GM21786 (cell line): ENCODE results near the gene MNS1.
"Not testable (repeated sequence)": the region's sequence is repeated elsewhere in the genome, so short reads cannot be mapped to it uniquely, and the experiment has no call there.

ENCODE experiments used
- ATAC-seq: cut with Tn5 transposase; IDR thresholded peaks from one replicate; pipeline ENCODE4 v1.9.1; 2021; ENCODE audit not compliant: unreplicated experiment

The MNS1 gene

GRCh38 chr15:56456229-56456628 lies 8.7 kb downstream of the MNS1 start:
- no peak for ATAC-seq

- ATAC-seq: no peak
Observed at GRCh38 chr15:56454836-56455235, 10.1 kb downstream of the MNS1 start.

DNA sequence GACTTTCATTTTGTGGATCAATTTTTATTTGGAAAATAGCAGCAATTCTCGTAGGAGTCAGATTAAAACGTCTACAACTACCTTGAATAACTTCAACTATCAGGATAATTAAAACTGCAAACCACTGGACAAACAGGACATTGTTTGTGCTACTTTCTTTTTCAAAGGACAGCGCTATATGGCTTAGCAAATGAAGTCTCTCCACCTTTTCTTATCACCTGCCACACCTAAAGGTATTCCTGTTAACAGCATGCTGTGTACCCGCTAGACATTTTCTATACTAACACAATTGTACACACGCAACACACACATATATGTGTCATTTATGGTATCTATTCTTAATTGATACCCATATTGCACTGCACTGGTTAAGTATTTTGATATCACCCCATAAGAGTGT lies 19.2 kb downstream of the MNS1 start:
- no peak for ATAC-seq

DNA sequence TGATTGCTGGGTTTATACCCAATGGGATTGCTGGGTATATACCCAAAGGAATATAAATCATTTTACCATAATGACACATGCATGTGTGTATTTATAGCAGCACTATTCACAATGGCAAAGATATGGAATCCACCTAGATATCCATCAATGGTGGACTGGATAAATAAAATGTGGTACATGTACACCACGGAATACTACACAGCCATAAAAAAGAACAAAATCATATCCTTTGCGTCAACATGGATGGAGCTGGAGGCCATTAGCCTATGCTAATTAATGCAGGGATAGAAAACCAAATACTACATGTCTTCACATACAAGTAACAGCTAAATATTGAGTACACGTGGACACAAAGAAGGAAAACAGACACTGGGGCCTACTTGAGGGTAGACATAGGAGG lies 22.6 kb downstream of the MNS1 start:
- no peak for ATAC-seq

DNA sequence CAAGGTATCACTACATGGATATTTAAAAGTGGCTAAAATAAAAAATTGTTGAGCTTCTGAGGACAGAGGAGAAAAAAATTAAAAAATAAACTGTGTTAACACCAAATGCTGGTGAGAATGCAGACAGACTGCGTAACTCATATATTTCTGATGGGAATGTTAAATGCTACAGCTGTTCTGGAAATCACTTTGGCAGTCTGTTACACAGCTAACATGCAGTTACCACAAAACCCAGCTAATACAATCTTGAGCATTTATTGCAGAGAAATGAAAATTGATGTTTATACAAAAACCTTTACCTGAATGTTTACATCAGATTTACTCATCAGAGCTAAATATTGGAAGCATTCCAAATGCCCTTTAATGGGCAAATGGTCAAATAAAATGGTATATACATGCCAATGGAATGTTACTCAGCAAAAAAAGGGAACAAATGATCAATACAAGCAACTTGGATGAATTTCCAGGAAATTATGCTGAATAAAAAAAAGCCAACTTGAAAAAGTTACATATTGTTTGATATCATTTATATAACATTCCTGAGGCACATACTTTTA lies 24.6 kb downstream of the MNS1 start:
- no peak for ATAC-seq

DNA sequence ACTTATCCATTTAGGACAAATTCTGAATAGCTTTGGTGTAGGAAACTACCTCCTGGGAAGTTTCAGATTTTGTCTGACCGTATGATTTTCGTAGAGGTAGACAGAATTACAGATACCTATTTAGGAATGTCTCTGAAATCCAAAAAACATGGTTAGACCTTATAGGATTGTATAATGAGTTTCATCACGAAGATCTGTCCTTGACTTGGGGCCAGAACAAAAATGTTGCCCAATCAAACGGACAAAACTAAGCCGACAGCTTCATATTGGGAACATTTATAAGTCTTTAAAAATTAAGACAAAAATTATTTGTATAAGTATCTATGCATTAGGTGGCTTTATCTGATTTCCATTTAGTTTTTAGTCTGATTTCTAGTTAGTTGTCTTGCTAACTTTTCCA lies 32.6 kb downstream of the MNS1 start:
- ATAC-seq: no peak

GRCh38 chr15:56428821-56429458 lies 36.0 kb downstream of the MNS1 start:
- ATAC-seq: no peak

DNA sequence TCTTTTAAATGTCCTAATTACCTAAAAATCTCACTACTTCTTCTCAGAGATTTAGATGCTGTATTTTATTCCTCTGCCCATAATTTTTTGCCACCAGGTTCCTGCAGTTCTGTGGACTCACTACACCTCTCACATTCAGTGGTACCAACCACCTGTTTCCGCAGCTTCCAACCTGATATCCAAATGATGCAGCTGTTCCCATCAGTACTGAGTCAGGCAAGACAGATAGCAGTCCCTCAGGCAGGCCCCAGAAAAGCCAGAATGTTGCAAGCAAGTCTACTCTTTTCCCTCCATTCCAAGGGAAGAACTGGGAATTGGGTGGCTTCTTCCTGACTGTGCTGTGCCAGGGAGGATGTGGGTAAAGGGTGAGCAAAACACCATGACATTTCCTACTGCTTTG lies 39.0 kb downstream of the MNS1 start:
- no peak for ATAC-seq

GRCh38 chr15:56425276-56425675 lies 39.7 kb downstream of the MNS1 start:
- ATAC-seq: no peak

- not testable (repeated sequence) for ATAC-seq
Observed at GRCh38 chr15:56413114-56413733, 51.7 kb downstream of the MNS1 start.

DNA sequence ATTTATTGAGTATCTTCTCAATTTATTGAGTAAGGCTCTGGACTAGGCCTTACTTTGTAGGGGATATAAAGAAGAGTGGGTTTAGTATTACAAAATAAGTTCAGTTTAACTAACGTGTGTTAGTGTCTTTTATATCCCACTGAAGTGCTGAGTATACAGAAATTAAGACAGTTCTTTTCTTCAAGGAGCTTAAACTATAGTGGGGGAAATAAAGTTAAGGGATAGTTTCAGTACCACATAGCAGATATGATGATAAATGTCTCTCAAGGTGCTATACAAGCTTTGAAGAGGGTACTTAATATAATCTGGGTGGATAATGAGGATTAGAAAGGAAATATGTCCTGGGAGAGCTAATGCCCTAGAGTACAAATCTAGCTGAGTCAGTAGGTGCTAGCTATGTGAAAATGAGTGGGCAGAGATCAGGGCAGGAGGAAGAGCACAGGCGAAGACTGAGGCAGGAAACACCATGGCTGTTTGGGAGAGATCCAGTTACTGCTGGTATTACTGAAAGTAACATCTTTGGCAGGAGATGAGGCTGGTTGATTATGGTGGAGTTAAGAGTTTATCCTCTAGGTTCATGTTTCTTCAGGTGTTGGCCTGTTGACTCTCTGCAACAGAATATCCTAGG lies 53.7 kb downstream of the MNS1 start:
- ATAC-seq: no peak

DNA sequence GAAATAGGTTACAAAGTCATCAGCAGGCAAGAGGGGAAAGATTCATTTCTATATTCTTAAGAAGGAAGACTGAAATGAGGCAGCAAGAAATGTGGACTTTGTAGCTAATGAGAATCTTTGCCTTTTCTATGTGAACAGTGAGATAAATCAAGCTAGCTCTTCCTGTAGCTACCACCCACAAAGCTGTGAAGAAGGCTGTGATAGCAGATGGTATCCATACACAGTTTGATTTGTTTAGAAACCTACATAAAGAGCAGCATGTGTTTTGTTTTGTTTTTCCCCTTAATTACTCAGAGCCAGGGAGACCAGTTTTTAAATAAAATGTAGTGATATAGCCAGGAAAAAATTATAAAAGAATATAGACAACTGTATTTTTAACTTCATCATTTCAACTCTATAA lies 54.2 kb downstream of the MNS1 start:
- no peak for ATAC-seq

DNA sequence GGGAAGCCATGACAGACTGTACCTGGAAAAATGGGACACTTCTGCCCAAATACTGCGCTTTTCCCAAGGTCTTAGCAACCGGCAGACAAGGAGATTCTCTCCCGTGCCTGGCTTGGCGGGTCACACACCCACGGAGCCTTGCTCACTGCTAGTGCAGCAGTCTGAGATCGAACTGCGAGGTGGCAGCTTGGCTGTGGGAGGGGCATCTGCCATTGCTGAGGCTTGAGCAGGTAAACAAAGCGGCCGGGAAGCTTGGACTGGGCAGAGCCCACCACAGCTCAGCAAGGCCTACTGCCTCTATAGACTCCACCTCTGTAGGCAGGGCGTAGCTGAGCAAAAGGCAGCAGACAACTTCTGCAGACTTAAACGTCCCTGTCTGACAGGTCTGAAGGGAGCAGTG lies 65.7 kb downstream of the MNS1 start:
- not testable (repeated sequence) for ATAC-seq

- not testable (repeated sequence) for ATAC-seq
Observed at GRCh38 chr15:56397325-56397724, 67.6 kb downstream of the MNS1 start.

DNA sequence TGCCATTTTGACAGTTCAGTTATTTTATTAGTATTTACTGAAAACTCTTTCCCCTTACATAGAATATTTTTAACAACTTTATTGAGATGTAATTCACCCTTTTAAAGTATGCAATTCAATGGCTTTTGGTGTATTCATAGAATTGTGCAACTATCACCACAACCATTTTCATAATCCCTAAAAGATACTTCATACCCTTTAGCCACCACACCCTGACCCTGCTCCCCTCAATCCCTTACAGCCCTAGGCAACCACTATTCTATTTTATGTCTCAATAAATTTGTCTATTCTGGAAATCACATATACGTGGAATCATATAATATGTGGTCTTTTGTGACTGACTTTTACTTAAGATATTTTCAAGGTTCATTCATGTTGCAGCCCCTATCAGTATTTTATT lies 70.0 kb downstream of the MNS1 start:
- ATAC-seq: no peak

DNA sequence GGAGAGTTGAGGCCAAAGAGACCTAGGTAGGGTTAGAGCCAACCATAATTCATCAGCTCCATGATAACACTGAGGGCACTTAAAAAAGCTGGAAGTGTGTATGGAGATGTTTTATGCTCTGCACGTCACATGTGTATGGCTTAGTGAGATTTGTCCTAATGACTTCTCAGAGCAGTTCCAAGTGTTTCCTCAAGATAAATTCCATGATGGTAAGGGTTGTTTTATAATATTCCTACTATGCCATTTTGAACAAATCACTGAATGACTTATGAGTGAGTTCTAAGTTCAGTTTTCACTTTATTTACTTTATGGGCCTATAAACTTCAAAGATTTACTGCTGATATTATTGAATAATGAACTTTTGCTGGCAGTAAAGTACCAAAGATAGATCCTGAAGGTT lies 71.7 kb downstream of the MNS1 start:
- ATAC-seq: no peak

GRCh38 chr15:56390739-56391267 lies 74.1 kb downstream of the MNS1 start:
- no peak for ATAC-seq

- no peak for ATAC-seq
Observed at GRCh38 chr15:56385908-56386307, 79.0 kb downstream of the MNS1 start.

GRCh38 chr15:56383010-56383409 lies 81.9 kb downstream of the MNS1 start:
- ATAC-seq: no peak
